Endothelial cell of umbilical vein (primary cell): Measurements from ENCODE around the gene ATP6V1G3.

Source experiments
- EZH2 ChIP-seq: IDR thresholded peaks from 2 replicates; pipeline ENCODE4 v1.6.1; 2012; ENCODE audit warnings: borderline replicate concordance, low read depth, mild to moderate bottlenecking, moderate library complexity, low read length, inconsistent platforms; ENCODE audit not compliant: severe bottlenecking
- MYC ChIP-seq: IDR thresholded peaks from one replicate; pipeline ENCODE4 v1.6.1; 2011; ENCODE audit warnings: mild to moderate bottlenecking, low read depth, low read length
- POLR2A ChIP-seq: IDR thresholded peaks from 2 replicates; pipeline ENCODE4 v1.6.1; 2012; ENCODE audit warnings: low read depth, mild to moderate bottlenecking, control low read depth, low read length
- POLR2AphosphoS5 ChIP-seq: IDR thresholded peaks from 2 replicates; pipeline ENCODE4 v1.6.1; 2012; ENCODE audit warnings: low read depth, mild to moderate bottlenecking, control low read depth, low read length, moderate library complexity; ENCODE audit not compliant: insufficient read depth
- TF ChIP-seq, protein P1 (sequence below), 2 donors: IDR thresholded peaks; 1 replicate in 1 of 2; 2 replicates in 1 of 2; pipeline ENCODE4 v1.5.1; 2011; ENCODE audit warnings: low read length in 2 of 2, mild to moderate bottlenecking in 2 of 2, moderate library complexity in 2 of 2, control low read depth in 1 of 2, inconsistent platforms in 1 of 2, low read depth in 1 of 2; ENCODE audit not compliant: insufficient read depth in 1 of 2; ENCODE audit errors: extremely low read depth in 1 of 2
- TF ChIP-seq, protein P2 (sequence below): IDR thresholded peaks from 2 replicates; pipeline ENCODE4 v1.6.1; 2011; ENCODE audit not compliant: insufficient read depth, insufficient read length

DNA sequence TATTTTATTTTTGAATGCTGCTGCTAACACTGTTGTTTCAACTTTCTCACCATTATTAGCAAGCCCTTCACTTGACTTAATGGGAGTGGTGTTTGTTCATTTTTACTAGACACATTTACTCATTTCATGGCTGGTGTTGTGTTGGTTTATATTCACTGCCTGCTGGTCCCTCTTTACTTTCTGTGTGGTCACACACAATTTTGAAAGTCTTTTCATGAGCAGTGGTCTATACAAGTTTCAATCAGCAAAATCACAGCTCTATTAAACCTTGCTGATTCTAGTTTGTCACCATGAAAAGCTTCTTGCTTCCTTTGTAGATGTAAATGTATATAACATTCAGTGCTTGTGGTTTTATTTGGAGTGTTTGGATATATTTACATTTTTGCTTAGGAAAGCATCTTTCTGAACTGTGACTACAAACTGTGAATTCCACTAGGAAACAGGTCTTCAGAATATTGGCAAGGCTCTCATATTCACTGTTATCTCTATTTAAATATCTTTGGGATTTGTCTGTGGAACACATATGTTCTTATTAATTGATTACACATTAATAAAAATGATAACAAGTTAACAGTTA, 22.8 kb downstream of the ATP6V1G3 start:
- no peak for TF ChIP-seq POLR2A
- TF ChIP-seq, protein P1, sequence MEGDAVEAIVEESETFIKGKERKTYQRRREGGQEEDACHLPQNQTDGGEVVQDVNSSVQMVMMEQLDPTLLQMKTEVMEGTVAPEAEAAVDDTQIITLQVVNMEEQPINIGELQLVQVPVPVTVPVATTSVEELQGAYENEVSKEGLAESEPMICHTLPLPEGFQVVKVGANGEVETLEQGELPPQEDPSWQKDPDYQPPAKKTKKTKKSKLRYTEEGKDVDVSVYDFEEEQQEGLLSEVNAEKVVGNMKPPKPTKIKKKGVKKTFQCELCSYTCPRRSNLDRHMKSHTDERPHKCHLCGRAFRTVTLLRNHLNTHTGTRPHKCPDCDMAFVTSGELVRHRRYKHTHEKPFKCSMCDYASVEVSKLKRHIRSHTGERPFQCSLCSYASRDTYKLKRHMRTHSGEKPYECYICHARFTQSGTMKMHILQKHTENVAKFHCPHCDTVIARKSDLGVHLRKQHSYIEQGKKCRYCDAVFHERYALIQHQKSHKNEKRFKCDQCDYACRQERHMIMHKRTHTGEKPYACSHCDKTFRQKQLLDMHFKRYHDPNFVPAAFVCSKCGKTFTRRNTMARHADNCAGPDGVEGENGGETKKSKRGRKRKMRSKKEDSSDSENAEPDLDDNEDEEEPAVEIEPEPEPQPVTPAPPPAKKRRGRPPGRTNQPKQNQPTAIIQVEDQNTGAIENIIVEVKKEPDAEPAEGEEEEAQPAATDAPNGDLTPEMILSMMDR (IDR thresholded peaks at IDR 0.05; ENCODE audit: extremely low read depth in 1 of 2, insufficient read depth in 1 of 2, low read depth in 1 of 2, low read length in 2 of 2) = no peak
- TF ChIP-seq EZH2 = no peak
- no peak for TF ChIP-seq MYC
- TF ChIP-seq, protein P2, sequence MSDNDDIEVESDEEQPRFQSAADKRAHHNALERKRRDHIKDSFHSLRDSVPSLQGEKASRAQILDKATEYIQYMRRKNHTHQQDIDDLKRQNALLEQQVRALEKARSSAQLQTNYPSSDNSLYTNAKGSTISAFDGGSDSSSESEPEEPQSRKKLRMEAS = no peak
- no peak for TF ChIP-seq POLR2AphosphoS5
